ENCODE measurements around the gene DIPK1A. TPM values are rescaled to one million over a fixed set of nuclear protein-coding genes. Genes with fewer than 3 reads are reported as not detected.

Gene DIPK1A
- total and polyA plus RNA-seq, 4 experiments from 2014 or later: 14.5 to 29.1 (median 19.9) TPM

DNA sequence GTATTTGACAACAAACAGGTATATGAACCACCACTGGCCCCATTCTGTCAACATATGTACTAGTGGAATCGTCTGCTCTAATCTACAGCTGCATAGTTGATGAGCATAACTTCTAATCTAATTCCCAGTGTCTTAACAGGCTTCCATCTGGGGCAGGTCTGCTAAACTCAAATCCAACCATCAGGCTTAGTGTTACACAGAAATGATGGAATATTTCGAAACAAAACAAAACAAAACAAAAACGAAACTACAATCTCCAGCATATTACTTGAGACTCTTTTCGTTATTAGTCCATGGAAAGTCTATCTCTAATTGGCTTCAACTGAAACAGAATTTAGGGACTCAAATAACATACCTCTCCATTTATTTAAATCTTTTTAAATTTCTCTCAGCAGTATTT lies 37.6 kb downstream of the DIPK1A start:
- Mint-ChIP-seq H3K36me3 (peaks cover 21 to 30% of the 10 kb centered on the region in 2 donors), H3K4me3 (no peak overlapping the region), H3K27me3 (no peaks in the 10 kb centered on the region), H3K4me1 (peaks cover 13 to 36% (median 20%) of the 10 kb centered on the region in 4 donors), H3K27ac (no peak overlapping the region), H3K9me3 (peaks cover 0 to 3% (median 0%) of the 10 kb centered on the region in 8 donors)
- Histone ChIP-seq H3K27me3 (ENCODE audit: insufficient read depth, low read length) (no peaks in the 10 kb centered on the region), H3K27ac (ENCODE audit: low read depth, low read length) (no peak overlapping the region), H3K4me3 (ENCODE audit: low read length in 2 of 2) (no peak overlapping the region), H3K36me3 (ENCODE audit: insufficient read depth, low read length) (no peaks in the 10 kb centered on the region), H3K4me1 (ENCODE audit: insufficient read depth, low read length) (no peaks in the 10 kb centered on the region), H3K9me3 (ENCODE audit: control insufficient read depth in 1 of 2, low read length in 2 of 2) (no peaks in the 10 kb centered on the region)
- no peak for DNase-seq
- ChIA-PET CTCF (ENCODE audit: partially characterized antibody) (interaction anchor here (2.3 kb wide), 1 partner anchor 70 kb away, joined by 10 read pairs; no protein-coding TSS in a partner anchor), POLR2A (ENCODE audit: partially characterized antibody) (no interaction called here)
- intact Hi-C loops (cut with micrococcal nuclease): no loop called here

DNA sequence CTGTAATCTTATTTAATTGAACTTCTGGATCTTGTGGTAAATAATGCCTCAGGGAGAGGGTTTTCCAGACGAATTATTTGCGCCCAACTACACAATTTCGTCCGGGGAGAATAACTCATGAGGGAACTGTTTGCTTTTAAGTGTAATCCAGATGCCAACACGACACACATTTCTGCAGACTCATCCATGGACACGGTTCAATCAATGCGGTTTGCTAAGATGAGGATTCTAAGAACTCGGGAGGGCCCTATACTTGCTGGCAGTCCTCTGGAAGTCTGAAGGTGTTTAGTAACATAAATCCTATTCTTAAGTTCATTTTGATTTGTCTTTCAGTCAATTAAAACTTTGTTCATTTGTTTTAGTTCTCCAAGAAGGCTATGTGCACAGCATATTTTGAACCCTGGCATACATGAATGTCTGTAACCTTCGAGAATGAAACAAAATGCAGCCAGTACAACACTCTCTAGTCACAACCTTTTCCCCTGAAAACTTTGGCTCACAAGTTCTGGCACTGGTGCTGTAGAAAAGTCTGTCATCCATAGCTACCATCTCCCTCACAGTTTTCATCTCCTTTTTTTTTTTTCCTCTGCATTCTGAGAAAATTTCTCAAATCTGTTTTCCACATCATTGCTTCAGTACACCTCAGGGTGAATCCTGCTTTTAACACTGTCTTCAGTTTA lies 38.8 kb downstream of the DIPK1A start:
- Mint-ChIP-seq H3K36me3 (peaks cover 17 to 28% of the 10 kb centered on the region in 2 donors), H3K27ac (peak overlapping the region in 1 of 7 donors; percentile 30), H3K4me1 (peaks cover 15 to 42% (median 22%) of the 10 kb centered on the region in 4 donors), H3K9me3 (peaks cover 0 to 3% (median 0%) of the 10 kb centered on the region in 8 donors), H3K4me3 (no peak overlapping the region), H3K27me3 (no peaks in the 10 kb centered on the region)
- intact Hi-C loops (cut with micrococcal nuclease): no loop called here
- ChIA-PET CTCF (ENCODE audit: partially characterized antibody) (no interaction called here), POLR2A (ENCODE audit: partially characterized antibody) (no interaction called here)
- no peaks in the 10 kb centered on the region for H3K4me1 ChIP-seq (ENCODE audit: insufficient read depth, low read length)
- no peak overlapping the region for H3K27ac ChIP-seq (ENCODE audit: low read depth, low read length)
- no peaks in the 10 kb centered on the region for H3K9me3 ChIP-seq (ENCODE audit: control insufficient read depth in 1 of 2, low read length in 2 of 2)
- no peaks in the 10 kb centered on the region for H3K36me3 ChIP-seq (ENCODE audit: insufficient read depth, low read length)
- H3K4me3 ChIP-seq (ENCODE audit: low read length in 2 of 2): no peak overlapping the region
- H3K27me3 ChIP-seq (ENCODE audit: insufficient read depth, low read length): no peaks in the 10 kb centered on the region
- no peak for DNase-seq

DNA sequence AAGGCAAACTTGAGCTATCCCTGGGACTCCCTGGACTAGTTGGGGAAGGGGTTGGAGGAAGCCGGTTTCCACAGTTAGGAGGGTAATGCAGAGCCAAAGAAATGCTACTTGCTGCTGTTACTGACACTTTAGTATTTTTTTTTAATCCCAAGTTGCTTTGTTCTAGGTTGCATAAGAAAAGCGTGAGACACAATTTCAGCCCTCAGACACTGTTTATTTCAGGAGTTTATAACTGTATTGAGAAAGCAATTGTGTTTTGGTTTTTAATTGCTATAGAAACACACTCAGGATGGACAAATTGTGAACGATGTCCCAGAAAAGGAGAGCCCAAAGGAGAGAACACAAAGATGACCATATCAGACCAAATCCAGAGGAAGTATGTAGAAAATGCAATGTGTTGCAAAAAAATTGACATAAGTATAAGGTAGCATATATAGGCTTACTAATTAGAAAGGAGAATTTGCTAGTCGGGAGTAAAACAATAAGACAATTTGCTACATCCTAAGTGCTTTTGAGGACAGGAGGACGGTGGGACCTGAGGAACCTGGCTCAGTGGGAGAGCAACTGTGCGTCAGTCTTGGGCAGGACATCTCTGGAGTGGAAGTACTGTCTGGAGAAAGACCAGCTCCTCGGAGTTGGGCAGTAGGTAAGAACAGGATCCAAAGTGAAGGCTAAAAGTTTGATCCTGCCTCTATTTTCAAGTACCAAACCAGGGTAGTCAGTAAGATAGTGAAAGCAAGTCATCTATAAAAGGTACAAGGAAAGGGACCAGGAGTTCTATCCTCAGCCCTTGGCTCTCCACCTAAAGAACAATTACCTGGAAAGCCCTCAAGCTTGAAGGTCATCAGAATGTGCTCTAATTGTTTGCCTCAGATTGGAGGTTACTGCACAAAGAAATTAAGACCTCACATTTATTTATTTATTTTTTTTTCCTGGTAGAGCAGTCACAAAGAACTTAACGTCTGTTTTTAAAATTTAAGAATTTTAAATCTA lies 39.9 kb downstream of the DIPK1A start:
- H3K4me1 Mint-ChIP-seq: peaks cover 19 to 39% (median 26%) of the 10 kb centered on the region in 4 donors
- H3K27me3 ChIP-seq (ENCODE audit: insufficient read depth, low read length): no peaks in the 10 kb centered on the region
- intact Hi-C loops (cut with micrococcal nuclease): no loop called here
- peaks cover 0 to 3% (median 0%) of the 10 kb centered on the region in 8 donors for H3K9me3 Mint-ChIP-seq
- H3K4me1 ChIP-seq (ENCODE audit: insufficient read depth, low read length): no peaks in the 10 kb centered on the region
- POLR2A ChIA-PET (ENCODE audit: partially characterized antibody): interaction anchor here (0.5 kb wide), 1 partner anchor 1118 kb away, joined by 3 read pairs; no protein-coding TSS in a partner anchor
- no peaks in the 10 kb centered on the region for H3K27me3 Mint-ChIP-seq
- no peaks in the 10 kb centered on the region for H3K36me3 ChIP-seq (ENCODE audit: insufficient read depth, low read length)
- H3K4me3 Mint-ChIP-seq: no peak overlapping the region
- H3K36me3 Mint-ChIP-seq: peaks cover 15 to 27% of the 10 kb centered on the region in 2 donors
- no peak for DNase-seq
- H3K27ac Mint-ChIP-seq: no peak overlapping the region
- no peak overlapping the region for H3K27ac ChIP-seq (ENCODE audit: low read depth, low read length)
- CTCF ChIA-PET (ENCODE audit: partially characterized antibody): interaction anchor here (1.1 to 1.4 kb wide), 3 partner anchors 9 to 62 kb away, joined by 3 read pairs; no protein-coding TSS in a partner anchor
- H3K9me3 ChIP-seq (ENCODE audit: control insufficient read depth in 1 of 2, low read length in 2 of 2): no peaks in the 10 kb centered on the region
- H3K4me3 ChIP-seq (ENCODE audit: low read length in 2 of 2): no peak overlapping the region

DNA sequence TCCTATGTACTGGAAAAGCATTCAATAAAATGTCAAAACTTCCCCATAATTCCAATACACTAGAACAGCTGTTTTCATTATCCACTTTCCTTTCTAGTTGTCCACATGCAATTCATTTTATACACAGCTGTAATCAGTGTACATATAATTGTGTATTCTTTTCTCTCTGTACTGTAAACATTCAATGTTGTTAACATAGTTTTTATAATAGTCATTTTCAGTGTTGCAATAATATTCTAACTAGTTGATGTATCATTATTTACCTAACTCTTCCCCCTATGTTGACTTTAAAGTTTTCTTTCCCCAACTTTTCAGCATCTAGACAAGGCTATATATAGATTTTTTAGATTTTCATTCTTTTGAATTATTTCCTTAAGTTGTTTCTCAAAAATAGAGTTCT lies 44.4 kb downstream of the DIPK1A start:
- Histone ChIP-seq H3K36me3 (ENCODE audit: insufficient read depth, low read length) (no peaks in the 10 kb centered on the region), H3K27ac (ENCODE audit: low read depth, low read length) (no peak overlapping the region), H3K4me1 (ENCODE audit: insufficient read depth, low read length) (no peaks in the 10 kb centered on the region), H3K4me3 (ENCODE audit: low read length in 2 of 2) (no peak overlapping the region), H3K9me3 (ENCODE audit: control insufficient read depth in 1 of 2, low read length in 2 of 2) (no peaks in the 10 kb centered on the region), H3K27me3 (ENCODE audit: insufficient read depth, low read length) (no peaks in the 10 kb centered on the region)
- ChIA-PET CTCF (ENCODE audit: partially characterized antibody) (no interaction called here), POLR2A (ENCODE audit: partially characterized antibody) (no interaction called here)
- H3K4me1 Mint-ChIP-seq: peaks cover 14 to 52% (median 34%) of the 10 kb centered on the region in 4 donors
- H3K27me3 Mint-ChIP-seq: no peaks in the 10 kb centered on the region
- DNase-seq: no peak
- no peak overlapping the region for H3K4me3 Mint-ChIP-seq
- no peak overlapping the region for H3K27ac Mint-ChIP-seq
- H3K36me3 Mint-ChIP-seq: peaks cover 16 to 21% of the 10 kb centered on the region in 2 donors
- peaks cover 0 to 3% (median 0%) of the 10 kb centered on the region in 8 donors for H3K9me3 Mint-ChIP-seq
- intact Hi-C loops (cut with micrococcal nuclease): no loop called here

DNA sequence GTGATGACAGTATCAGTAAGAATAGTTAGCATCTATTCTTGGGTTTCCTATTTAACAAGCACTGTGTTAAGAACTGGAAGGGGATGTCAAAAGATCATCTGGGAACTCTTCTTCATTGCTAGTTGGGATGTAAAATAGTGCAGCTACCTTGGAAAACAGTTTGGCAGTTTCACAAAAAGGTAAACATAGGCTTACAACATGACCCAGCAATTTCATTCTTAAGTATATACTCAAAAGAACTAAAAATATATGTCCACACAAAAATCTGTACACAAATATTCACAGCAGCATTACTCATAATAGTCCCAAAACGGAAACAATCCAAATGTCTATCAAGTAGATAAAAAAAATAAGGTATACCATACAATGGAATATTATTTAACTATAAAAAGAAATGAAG lies 45.7 kb downstream of the DIPK1A start:
- no peak overlapping the region for H3K27ac Mint-ChIP-seq
- peaks cover 15 to 50% (median 32%) of the 10 kb centered on the region in 4 donors for H3K4me1 Mint-ChIP-seq
- POLR2A ChIA-PET (ENCODE audit: partially characterized antibody): no interaction called here

DNA sequence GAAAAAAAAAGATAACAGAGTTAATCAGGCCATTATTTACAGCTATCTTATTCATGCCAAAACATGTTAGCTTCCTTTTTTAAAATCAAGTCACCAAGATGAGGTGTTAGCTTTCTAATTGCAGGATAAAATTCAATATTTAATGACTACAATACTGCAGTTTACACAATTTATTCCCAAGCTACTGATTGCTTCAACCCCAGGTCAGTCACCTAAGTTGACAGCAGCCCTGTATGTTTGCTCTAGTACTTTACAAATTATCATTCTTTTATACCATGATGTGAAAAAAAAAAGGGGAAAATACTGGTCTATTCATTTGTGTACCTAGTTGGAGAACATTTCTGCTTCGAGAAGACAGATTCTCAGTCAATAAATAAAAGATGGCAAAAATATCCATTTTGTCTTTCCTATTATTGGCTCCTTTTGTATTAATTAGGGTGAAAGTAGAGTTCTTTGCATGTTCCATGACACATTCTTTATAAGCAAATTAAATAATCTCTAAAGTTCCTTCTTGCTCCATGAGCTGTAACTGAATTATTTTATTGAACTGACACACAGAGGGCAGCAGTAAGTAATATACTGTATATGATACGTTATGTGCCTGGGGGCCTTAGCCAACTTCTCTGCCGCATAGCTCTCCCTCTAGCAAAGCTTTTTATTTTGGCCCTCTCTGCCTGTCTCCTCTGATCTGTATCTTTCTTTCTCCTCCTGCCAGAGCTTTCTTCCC lies 48.0 kb downstream of the DIPK1A start:
- peaks cover 3% of the 10 kb centered on the region for H3K4me1 ChIP-seq (ENCODE audit: insufficient read depth, low read length)
- Mint-ChIP-seq H3K4me1 (peaks cover 23 to 39% (median 32%) of the 10 kb centered on the region in 4 donors), H3K27ac (peak overlapping the region in 4 of 7 donors; percentile 1 to 39 (median 5)), H3K27me3 (no peaks in the 10 kb centered on the region), H3K4me3 (no peak overlapping the region), H3K9me3 (no peaks in the 10 kb centered on the region), H3K36me3 (peaks cover 24 to 29% of the 10 kb centered on the region in 2 donors)
- no peak overlapping the region for H3K27ac ChIP-seq (ENCODE audit: low read depth, low read length)
- no peak for DNase-seq
- H3K36me3 ChIP-seq (ENCODE audit: insufficient read depth, low read length): peaks cover 5% of the 10 kb centered on the region
- no peaks in the 10 kb centered on the region for H3K9me3 ChIP-seq (ENCODE audit: control insufficient read depth in 1 of 2, low read length in 2 of 2)
- CTCF ChIA-PET (ENCODE audit: partially characterized antibody): interaction anchor here (1.0 to 2.3 kb wide), 6 partner anchors 12 to 81 kb away, joined by 3 to 8 read pairs (median 4); no protein-coding TSS in a partner anchor
- intact Hi-C loops (cut with micrococcal nuclease): no loop called here
- H3K27me3 ChIP-seq (ENCODE audit: insufficient read depth, low read length): no peaks in the 10 kb centered on the region
- H3K4me3 ChIP-seq (ENCODE audit: low read length in 2 of 2): no peak overlapping the region
- POLR2A ChIA-PET (ENCODE audit: partially characterized antibody): interaction anchor here (1.0 kb wide), 1 partner anchor 47 kb away, joined by 3 read pairs; no protein-coding TSS in a partner anchor

More for the DNA sequence above, 45.7 kb downstream of the DIPK1A start:
- H3K4me1 ChIP-seq (ENCODE audit: insufficient read depth, low read length): peaks cover 3% of the 10 kb centered on the region
- Mint-ChIP-seq H3K36me3 (peaks cover 13 to 17% of the 10 kb centered on the region in 2 donors), H3K4me3 (no peak overlapping the region), H3K27me3 (no peaks in the 10 kb centered on the region), H3K9me3 (peaks cover 0 to 2% (median 0%) of the 10 kb centered on the region in 8 donors)
- H3K9me3 ChIP-seq (ENCODE audit: control insufficient read depth in 1 of 2, low read length in 2 of 2): no peaks in the 10 kb centered on the region
- no peaks in the 10 kb centered on the region for H3K36me3 ChIP-seq (ENCODE audit: insufficient read depth, low read length)
- no peak for DNase-seq
- H3K27me3 ChIP-seq (ENCODE audit: insufficient read depth, low read length): no peaks in the 10 kb centered on the region
- no peak overlapping the region for H3K4me3 ChIP-seq (ENCODE audit: low read length in 2 of 2)
- H3K27ac ChIP-seq (ENCODE audit: low read depth, low read length): no peak overlapping the region
- CTCF ChIA-PET (ENCODE audit: partially characterized antibody): interaction anchor here (1.0 kb wide), 1 partner anchor 78 kb away, joined by 3 read pairs; no protein-coding TSS in a partner anchor
- intact Hi-C loops (cut with micrococcal nuclease): no loop called here
